ENCODE results near the gene ZNF423. TPM values are rescaled to one million over a fixed set of nuclear protein-coding genes. Genes with fewer than 3 reads are reported as not detected.

Gene ZNF423
- total and polyA plus RNA-seq, 2 experiments from 2014 or later: 14.9 to 41.8 TPM

DNA sequence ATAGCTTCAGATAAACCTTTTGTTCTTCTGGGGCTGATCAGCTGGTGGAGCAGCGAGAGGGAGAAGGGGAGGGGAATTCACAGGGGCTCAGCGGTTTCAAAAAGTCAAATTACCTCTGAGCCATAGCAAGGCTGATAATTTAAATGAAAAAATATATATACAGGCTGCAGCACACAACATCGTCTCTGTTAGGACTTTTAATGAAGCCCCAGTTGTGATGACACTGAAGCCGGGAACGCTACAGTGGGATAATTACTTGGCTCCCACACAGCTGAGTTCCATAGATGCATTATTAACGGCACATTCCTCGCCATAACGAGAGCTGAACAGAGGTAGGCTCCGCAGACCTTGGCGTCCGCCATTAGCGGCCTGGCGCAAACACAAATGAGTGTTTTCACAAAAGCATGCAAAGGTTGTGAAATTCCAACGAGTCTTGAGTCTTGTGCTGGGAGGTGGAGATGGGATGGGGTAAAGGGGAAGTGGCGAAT is 266.3 kb downstream of the ZNF423 start (continued):
- TF ChIP-seq REST (IDR thresholded peaks at IDR 0.05; ENCODE audit: unreplicated experiment) (no peak), POLR2AphosphoS5 (IDR thresholded peaks at IDR 0.05; ENCODE audit: low read depth) (no peak), EZH2phosphoT487 (IDR thresholded peaks at IDR 0.05; ENCODE audit: unreplicated experiment) (no peak), NANOG (IDR thresholded peaks at IDR 0.05; ENCODE audit: borderline replicate concordance) (no peak), CREB1 (CRISPR knock-in tag; IDR thresholded peaks at IDR 0.05; ENCODE audit: low read depth) (no peak), ZNF114 (CRISPR knock-in tag; IDR thresholded peaks at IDR 0.05) (no peak)
- TF ChIP-seq, protein P1, sequence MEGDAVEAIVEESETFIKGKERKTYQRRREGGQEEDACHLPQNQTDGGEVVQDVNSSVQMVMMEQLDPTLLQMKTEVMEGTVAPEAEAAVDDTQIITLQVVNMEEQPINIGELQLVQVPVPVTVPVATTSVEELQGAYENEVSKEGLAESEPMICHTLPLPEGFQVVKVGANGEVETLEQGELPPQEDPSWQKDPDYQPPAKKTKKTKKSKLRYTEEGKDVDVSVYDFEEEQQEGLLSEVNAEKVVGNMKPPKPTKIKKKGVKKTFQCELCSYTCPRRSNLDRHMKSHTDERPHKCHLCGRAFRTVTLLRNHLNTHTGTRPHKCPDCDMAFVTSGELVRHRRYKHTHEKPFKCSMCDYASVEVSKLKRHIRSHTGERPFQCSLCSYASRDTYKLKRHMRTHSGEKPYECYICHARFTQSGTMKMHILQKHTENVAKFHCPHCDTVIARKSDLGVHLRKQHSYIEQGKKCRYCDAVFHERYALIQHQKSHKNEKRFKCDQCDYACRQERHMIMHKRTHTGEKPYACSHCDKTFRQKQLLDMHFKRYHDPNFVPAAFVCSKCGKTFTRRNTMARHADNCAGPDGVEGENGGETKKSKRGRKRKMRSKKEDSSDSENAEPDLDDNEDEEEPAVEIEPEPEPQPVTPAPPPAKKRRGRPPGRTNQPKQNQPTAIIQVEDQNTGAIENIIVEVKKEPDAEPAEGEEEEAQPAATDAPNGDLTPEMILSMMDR (conservative IDR thresholded peaks at IDR 0.05; ENCODE audit: low read depth in 2 of 2): no peak

GRCh38 chr16:49588729-49589384 is 267.1 kb downstream of the ZNF423 start:
- Mint-ChIP-seq H3K36me3 (ENCODE audit: low read depth) (no peaks in the 10 kb centered on the region), H3K27ac (peak overlapping the region; percentile 20), H3K4me3 (no peak overlapping the region), H3K4me1 (peaks cover 50% of the 10 kb centered on the region), H3K27me3 (ENCODE audit: insufficient read depth, low read depth, poor library complexity) (peaks cover 9% of the 10 kb centered on the region), H3K9me3 (peaks cover 3% of the 10 kb centered on the region; the same call in 2 of the 3 replicates)
- no peaks in the 10 kb centered on the region; the same call in 1 of the 2 replicates for H3K9me2 ChIP-seq (ENCODE audit: insufficient read depth)
- peak; percentile 39 for ATAC-seq
- no peaks in the 10 kb centered on the region for H4K20me1 ChIP-seq (replicated peaks; ENCODE audit: insufficient read depth)
- H2AFZ ChIP-seq: no peak overlapping the region
- TF ChIP-seq, protein P2, sequence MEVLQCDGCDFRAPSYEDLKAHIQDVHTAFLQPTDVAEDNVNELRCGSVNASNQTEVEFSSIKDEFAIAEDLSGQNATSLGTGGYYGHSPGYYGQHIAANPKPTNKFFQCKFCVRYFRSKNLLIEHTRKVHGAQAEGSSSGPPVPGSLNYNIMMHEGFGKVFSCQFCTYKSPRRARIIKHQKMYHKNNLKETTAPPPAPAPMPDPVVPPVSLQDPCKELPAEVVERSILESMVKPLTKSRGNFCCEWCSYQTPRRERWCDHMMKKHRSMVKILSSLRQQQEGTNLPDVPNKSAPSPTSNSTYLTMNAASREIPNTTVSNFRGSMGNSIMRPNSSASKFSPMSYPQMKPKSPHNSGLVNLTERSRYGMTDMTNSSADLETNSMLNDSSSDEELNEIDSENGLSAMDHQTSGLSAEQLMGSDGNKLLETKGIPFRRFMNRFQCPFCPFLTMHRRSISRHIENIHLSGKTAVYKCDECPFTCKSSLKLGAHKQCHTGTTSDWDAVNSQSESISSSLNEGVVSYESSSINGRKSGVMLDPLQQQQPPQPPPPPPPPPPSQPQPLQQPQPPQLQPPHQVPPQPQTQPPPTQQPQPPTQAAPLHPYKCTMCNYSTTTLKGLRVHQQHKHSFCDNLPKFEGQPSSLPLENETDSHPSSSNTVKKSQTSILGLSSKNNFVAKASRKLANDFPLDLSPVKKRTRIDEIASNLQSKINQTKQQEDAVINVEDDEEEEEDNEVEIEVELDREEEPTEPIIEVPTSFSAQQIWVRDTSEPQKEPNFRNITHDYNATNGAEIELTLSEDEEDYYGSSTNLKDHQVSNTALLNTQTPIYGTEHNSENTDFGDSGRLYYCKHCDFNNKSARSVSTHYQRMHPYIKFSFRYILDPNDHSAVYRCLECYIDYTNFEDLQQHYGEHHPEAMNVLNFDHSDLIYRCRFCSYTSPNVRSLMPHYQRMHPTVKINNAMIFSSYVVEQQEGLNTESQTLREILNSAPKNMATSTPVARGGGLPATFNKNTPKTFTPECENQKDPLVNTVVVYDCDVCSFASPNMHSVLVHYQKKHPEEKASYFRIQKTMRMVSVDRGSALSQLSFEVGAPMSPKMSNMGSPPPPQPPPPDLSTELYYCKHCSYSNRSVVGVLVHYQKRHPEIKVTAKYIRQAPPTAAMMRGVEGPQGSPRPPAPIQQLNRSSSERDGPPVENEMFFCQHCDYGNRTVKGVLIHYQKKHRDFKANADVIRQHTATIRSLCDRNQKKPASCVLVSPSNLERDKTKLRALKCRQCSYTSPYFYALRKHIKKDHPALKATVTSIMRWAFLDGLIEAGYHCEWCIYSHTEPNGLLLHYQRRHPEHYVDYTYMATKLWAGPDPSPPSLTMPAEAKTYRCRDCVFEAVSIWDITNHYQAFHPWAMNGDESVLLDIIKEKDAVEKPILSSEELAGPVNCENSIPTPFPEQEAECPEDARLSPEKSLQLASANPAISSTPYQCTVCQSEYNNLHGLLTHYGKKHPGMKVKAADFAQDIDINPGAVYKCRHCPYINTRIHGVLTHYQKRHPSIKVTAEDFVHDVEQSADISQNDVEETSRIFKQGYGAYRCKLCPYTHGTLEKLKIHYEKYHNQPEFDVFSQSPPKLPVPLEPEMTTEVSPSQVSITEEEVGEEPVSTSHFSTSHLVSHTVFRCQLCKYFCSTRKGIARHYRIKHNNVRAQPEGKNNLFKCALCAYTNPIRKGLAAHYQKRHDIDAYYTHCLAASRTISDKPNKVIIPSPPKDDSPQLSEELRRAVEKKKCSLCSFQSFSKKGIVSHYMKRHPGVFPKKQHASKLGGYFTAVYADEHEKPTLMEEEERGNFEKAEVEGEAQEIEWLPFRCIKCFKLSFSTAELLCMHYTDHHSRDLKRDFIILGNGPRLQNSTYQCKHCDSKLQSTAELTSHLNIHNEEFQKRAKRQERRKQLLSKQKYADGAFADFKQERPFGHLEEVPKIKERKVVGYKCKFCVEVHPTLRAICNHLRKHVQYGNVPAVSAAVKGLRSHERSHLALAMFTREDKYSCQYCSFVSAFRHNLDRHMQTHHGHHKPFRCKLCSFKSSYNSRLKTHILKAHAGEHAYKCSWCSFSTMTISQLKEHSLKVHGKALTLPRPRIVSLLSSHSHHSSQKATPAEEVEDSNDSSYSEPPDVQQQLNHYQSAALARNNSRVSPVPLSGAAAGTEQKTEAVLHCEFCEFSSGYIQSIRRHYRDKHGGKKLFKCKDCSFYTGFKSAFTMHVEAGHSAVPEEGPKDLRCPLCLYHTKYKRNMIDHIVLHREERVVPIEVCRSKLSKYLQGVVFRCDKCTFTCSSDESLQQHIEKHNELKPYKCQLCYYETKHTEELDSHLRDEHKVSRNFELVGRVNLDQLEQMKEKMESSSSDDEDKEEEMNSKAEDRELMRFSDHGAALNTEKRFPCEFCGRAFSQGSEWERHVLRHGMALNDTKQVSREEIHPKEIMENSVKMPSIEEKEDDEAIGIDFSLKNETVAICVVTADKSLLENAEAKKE (CRISPR knock-in tag; IDR thresholded peaks at IDR 0.05): peak; percentile 74; the same call in 1 of the 2 replicates
- no peak for TF ChIP-seq EZH2phosphoT487 (IDR thresholded peaks at IDR 0.05; ENCODE audit: unreplicated experiment)
- no peak for TF ChIP-seq NANOG (IDR thresholded peaks at IDR 0.05; ENCODE audit: borderline replicate concordance)
- H3K4me3 ChIP-seq: no peak overlapping the region
- H3K79me2 ChIP-seq (replicated peaks; ENCODE audit: insufficient read depth): no peaks in the 10 kb centered on the region
- H3K4me1 ChIP-seq (ENCODE audit: insufficient read depth): peaks cover 3% of the 10 kb centered on the region; the same call in 1 of the 2 replicates
- 0 out of 2 replicates have a peak overlapping the region, but pooled peaks have one; percentile 27 for H3K4me2 ChIP-seq
- peak overlapping the region; percentile 36; the same call in 1 of the 2 replicates for H3K27ac ChIP-seq (ENCODE audit: low read depth)
- H3F3A ChIP-seq (replicated peaks; ENCODE audit: low read depth): no peaks in the 10 kb centered on the region
- DNase-seq (ENCODE audit: low spot score): peak; percentile 50
- no peaks in the 10 kb centered on the region for H3K36me3 ChIP-seq (ENCODE audit: insufficient read depth)
- no peaks in the 10 kb centered on the region for H3K27me3 ChIP-seq (ENCODE audit: insufficient read depth)
